HG03135 (cell line): Measurements from ENCODE around the gene MDN1.
"Not testable (repeated sequence)": the region's sequence is repeated elsewhere in the genome, so short reads cannot be mapped to it uniquely, and the experiment has no call there.

Experiments used
- ATAC-seq: cut with Tn5 transposase; IDR thresholded peaks from one replicate; pipeline ENCODE4 v1.9.1; 2021; ENCODE audit warnings: mild to moderate bottlenecking, moderate library complexity; ENCODE audit not compliant: unreplicated experiment

Gene MDN1

GRCh38 chr6:89819336-89820130 is at the start of gene MDN1:
TSS of gene MDN1 (minus strand) at chr6:89819794. CDS start at chr6:89819607, 187 bp downstream.
- peak; percentile 94 for ATAC-seq

GRCh38 chr6:89866024-89866678 is 46.6 kb upstream of the MDN1 start:
- no peak for ATAC-seq

GRCh38 chr6:89862698-89863097 is 43.1 kb upstream of the MDN1 start:
- ATAC-seq = peak; percentile 11

- ATAC-seq = peak; percentile 55
Observed at GRCh38 chr6:89862273-89862672, 42.7 kb upstream of the MDN1 start.

- ATAC-seq = peak; percentile 63
Observed at GRCh38 chr6:89859744-89860143, 40.1 kb upstream of the MDN1 start.

GRCh38 chr6:89858041-89858440 is 38.4 kb upstream of the MDN1 start:
- no peak for ATAC-seq

GRCh38 chr6:89853068-89853467 is 33.5 kb upstream of the MDN1 start:
- no peak for ATAC-seq

- not testable (repeated sequence) for ATAC-seq
Observed at GRCh38 chr6:89847513-89847912, 27.9 kb upstream of the MDN1 start.

- ATAC-seq = no peak
Observed at GRCh38 chr6:89843070-89843469, 23.5 kb upstream of the MDN1 start.

GRCh38 chr6:89842228-89842627 is 22.6 kb upstream of the MDN1 start:
- no peak for ATAC-seq

- no peak for ATAC-seq
Observed at GRCh38 chr6:89840538-89840937, 20.9 kb upstream of the MDN1 start.

GRCh38 chr6:89836639-89837222 is 17.1 kb upstream of the MDN1 start:
- no peak for ATAC-seq

- peak; percentile 95 for ATAC-seq
Observed at GRCh38 chr6:89834884-89835792, 15.5 kb upstream of the MDN1 start.

- no peak for ATAC-seq
Observed at GRCh38 chr6:89830170-89830809, 10.7 kb upstream of the MDN1 start.

- peak; percentile 97 for ATAC-seq
Observed at GRCh38 chr6:89829472-89830169, 10.0 kb upstream of the MDN1 start, which contains the start of gene CASP8AP2. TSS of gene CASP8AP2 (plus strand) at chr6:89829880.

- peak; percentile 37 for ATAC-seq
Observed at GRCh38 chr6:89828988-89829471, 9.4 kb upstream of the MDN1 start.

GRCh38 chr6:89828475-89828987 is 8.9 kb upstream of the MDN1 start:
- ATAC-seq = not testable (repeated sequence)

- ATAC-seq = no peak
Observed at GRCh38 chr6:89826029-89826528, 6.5 kb upstream of the MDN1 start.

GRCh38 chr6:89818977-89819335 is 638 bp downstream of the MDN1 start:
- peak; percentile 22 for ATAC-seq
